Measurements from ENCODE around the gene BRD2. TPM values are rescaled to one million over a fixed set of nuclear protein-coding genes. Genes with fewer than 3 reads are reported as not detected.

Gene BRD2
- total RNA-seq (2014; rRNA removed) (171 and 192 TPM in 2 replicates), Bru-seq, nascent RNA (percentile 99 among the genes with signal in this experiment), BruChase-seq, experiment 1, labeled RNA remaining after a 6-hour chase (percentile 99 among the genes with signal in this experiment), BruChase-seq, experiment 2, labeled RNA remaining after a 2-hour chase (percentile 100 among the genes with signal in this experiment)
- long read RNA-seq, transcript BRD2-211 (3 exons, 759 nt) = minor isoform, 14 of 204 reads
- long read RNA-seq, transcript BRD2-219 (9 exons, 2,338 nt) = major isoform, 83 of 204 reads
- long read RNA-seq, partial matches to known transcripts = 86 of 204 reads
- long read RNA-seq, other reads (novel, unspliced or antisense) = 20 of 204 reads

GRCh38 chr6:32968093-32968866 is at the start of gene BRD2:
TSS of gene BRD2 (plus strand) at chr6:32968594. CDS start at chr6:32972899, 4,305 bp downstream.
- ATAC-seq (peak; percentile 25), DNase-seq (peak; percentile 98)
- ChIA-PET CTCF (interaction anchor here (1.0 to 1.2 kb wide), 2 partner anchors 13 to 16 kb away, joined by 4 to 5 read pairs; no protein-coding TSS in a partner anchor), POLR2A (ENCODE audit: unreplicated experiment) (interaction anchor here (0.6 kb wide), 1 partner anchor 13 kb away, joined by 9 read pairs; no protein-coding TSS in a partner anchor)
- TSS peak; percentile 18 for BruUV-seq (replicated peaks)
- Histone ChIP-seq H3K9me2 (replicated peaks; ENCODE audit: low read length) (no peaks in the 10 kb centered on the region), H3K27ac (ENCODE audit: low read length) (peak within 1 kb of the TSS; percentile 99), H3K4me2 (ENCODE audit: low read length) (peak within 1 kb of the TSS; percentile 91), H3K27me3 (ENCODE audit: low read length) (no peaks in the 10 kb centered on the region), H2AFZ (ENCODE audit: low read length) (peak within 1 kb of the TSS; percentile 96), H3K4me3 (ENCODE audit: low read length) (peak within 1 kb of the TSS; percentile 83), H3K79me2 (ENCODE audit: low read length) (peaks cover 51% of the 10 kb centered on the region), H4K20me1 (ENCODE audit: low read length) (peaks cover 12% of the 10 kb centered on the region), H3K9ac (ENCODE audit: low read length) (peak within 1 kb of the TSS; percentile 98), H3K36me3 (ENCODE audit: low read depth, low read length) (peaks cover 12% of the 10 kb centered on the region), H3K9me3 (ENCODE audit: low read length) (no peaks in the 10 kb centered on the region), H3K4me1 (ENCODE audit: insufficient read depth, low read length) (peaks cover 38% of the 10 kb centered on the region), H3F3A (ENCODE audit: low read length, unreplicated experiment) (no peaks in the 10 kb centered on the region)
- no peak for TF ChIP-seq EZH2phosphoT487 (IDR thresholded peaks at IDR 0.05; ENCODE audit: borderline replicate concordance, low read length)
- no peak for TF ChIP-seq CTCF (conservative IDR thresholded peaks at IDR 0.05; ENCODE audit: low read depth, low read length)
- TF ChIP-seq EZH2 (IDR thresholded peaks at IDR 0.05; ENCODE audit: low read length, unreplicated experiment) = no peak
- intact Hi-C loops (cut with micrococcal nuclease) = loop anchor here (1.0 kb wide), 1 partner anchor 15 kb away; the partner anchor contains the start of gene HLA-DMA

- no peak overlapping the region for H3K4me3 ChIP-seq (ENCODE audit: low read length)
- ATAC-seq (no peak), DNase-seq (no peak)
- no peaks in the 10 kb centered on the region for H3K9me2 ChIP-seq (replicated peaks; ENCODE audit: low read length)
- TF ChIP-seq CTCF (conservative IDR thresholded peaks at IDR 0.05; ENCODE audit: low read depth, low read length) (no peak), EZH2phosphoT487 (IDR thresholded peaks at IDR 0.05; ENCODE audit: borderline replicate concordance, low read length) (no peak), EZH2 (IDR thresholded peaks at IDR 0.05; ENCODE audit: low read length, unreplicated experiment) (no peak)
- no peaks in the 10 kb centered on the region for H3K9me3 ChIP-seq (ENCODE audit: low read length)
- peaks cover 39% of the 10 kb centered on the region for H3K27me3 ChIP-seq (ENCODE audit: low read length)
- H3K79me2 ChIP-seq (ENCODE audit: low read length) = no peaks in the 10 kb centered on the region
- no peaks in the 10 kb centered on the region for H4K20me1 ChIP-seq (ENCODE audit: low read length)
- H3K36me3 ChIP-seq (ENCODE audit: low read depth, low read length) = no peaks in the 10 kb centered on the region
- no peak overlapping the region for H2AFZ ChIP-seq (ENCODE audit: low read length)
- no TSS peak for BruUV-seq (replicated peaks)
- no peaks in the 10 kb centered on the region for H3F3A ChIP-seq (ENCODE audit: low read length, unreplicated experiment)
- no peak overlapping the region for H3K27ac ChIP-seq (ENCODE audit: low read length)
- ChIA-PET POLR2A (ENCODE audit: unreplicated experiment) (no interaction called here), CTCF (interaction anchor here (0.7 kb wide), 1 partner anchor 13 kb away, joined by 3 read pairs; no protein-coding TSS in a partner anchor)
- H3K4me2 ChIP-seq (ENCODE audit: low read length) = no peak overlapping the region
- H3K4me1 ChIP-seq (ENCODE audit: insufficient read depth, low read length) = no peaks in the 10 kb centered on the region
- intact Hi-C loops (cut with micrococcal nuclease) = no loop called here
- no peak overlapping the region for H3K9ac ChIP-seq (ENCODE audit: low read length)
These were observed 47.7 kb upstream of the BRD2 start for GRCh38 chr6:32920715-32921114.
